HUES48 (cell line): ENCODE results near the gene TMEM123.

Source experiments
- H3K27ac ChIP-seq: one replicate; pipeline ENCODE4 v1.7.0; 2013; ENCODE audit warnings: low read depth, low read length, inconsistent platforms
- H3K27me3 ChIP-seq: 2 replicates; pipeline ENCODE4 v1.6.1; 2013; ENCODE audit warnings: mild to moderate bottlenecking, low read length; ENCODE audit not compliant: control insufficient read depth, insufficient read depth
- H3K36me3 ChIP-seq: 2 replicates; pipeline ENCODE4 v1.6.1; 2013; ENCODE audit warnings: low read length; ENCODE audit not compliant: control insufficient read depth, insufficient read depth
- H3K4me1 ChIP-seq: 2 replicates; pipeline ENCODE4 v1.6.1; 2013; ENCODE audit warnings: mild to moderate bottlenecking, low read length; ENCODE audit not compliant: control insufficient read depth, insufficient read depth
- H3K4me3 ChIP-seq: 2 replicates; pipeline ENCODE4 v1.5.1; 2013; ENCODE audit warnings: mild to moderate bottlenecking, low read depth, low read length
- H3K9ac ChIP-seq: 2 replicates; pipeline ENCODE4 v1.6.1; 2013; ENCODE audit warnings: mild to moderate bottlenecking, low read depth, low read length, moderate library complexity
- H3K9me3 ChIP-seq: 2 replicates; pipeline ENCODE4 v1.6.1; 2013; ENCODE audit warnings: low read length; ENCODE audit not compliant: control insufficient read depth, insufficient read depth

TMEM123 gene

GRCh38 chr11:102471474-102471873 is 18.9 kb upstream of the TMEM123 start:
- Histone ChIP-seq H3K4me1 (no peaks in the 10 kb centered on the region; the same call in 1 of the 2 replicates), H3K9ac (no peak overlapping the region), H3K36me3 (no peaks in the 10 kb centered on the region)

GRCh38 chr11:102470251-102470650 is 17.7 kb upstream of the TMEM123 start:
- no peak overlapping the region for H3K9ac ChIP-seq
- no peaks in the 10 kb centered on the region for H3K9me3 ChIP-seq
- H3K27me3 ChIP-seq = no peaks in the 10 kb centered on the region
- H3K4me1 ChIP-seq = no peaks in the 10 kb centered on the region
- no peak overlapping the region for H3K27ac ChIP-seq
- no peaks in the 10 kb centered on the region for H3K36me3 ChIP-seq
- H3K4me3 ChIP-seq = no peak overlapping the region

More at GRCh38 chr11:102471474-102471873, 18.9 kb upstream of the TMEM123 start:
- H3K27me3 ChIP-seq = no peaks in the 10 kb centered on the region
- no peaks in the 10 kb centered on the region for H3K9me3 ChIP-seq
- H3K27ac ChIP-seq = no peak overlapping the region
- H3K4me3 ChIP-seq = no peak overlapping the region

- no peaks in the 10 kb centered on the region for H3K27me3 ChIP-seq
- H3K27ac ChIP-seq = no peak overlapping the region
- H3K9ac ChIP-seq = no peak overlapping the region
- H3K4me3 ChIP-seq = no peak overlapping the region
- no peaks in the 10 kb centered on the region for H3K9me3 ChIP-seq
- H3K4me1 ChIP-seq = no peaks in the 10 kb centered on the region
- H3K36me3 ChIP-seq = no peaks in the 10 kb centered on the region
Measured at GRCh38 chr11:102469196-102469821, 16.7 kb upstream of the TMEM123 start.

- no peak overlapping the region for H3K4me3 ChIP-seq
- no peaks in the 10 kb centered on the region for H3K9me3 ChIP-seq
- H3K27me3 ChIP-seq = no peaks in the 10 kb centered on the region
- no peaks in the 10 kb centered on the region for H3K36me3 ChIP-seq
- no peak overlapping the region for H3K27ac ChIP-seq
- H3K4me1 ChIP-seq = no peaks in the 10 kb centered on the region
- H3K9ac ChIP-seq = no peak overlapping the region
Measured at GRCh38 chr11:102468616-102469195, 16.1 kb upstream of the TMEM123 start.

- H3K9ac ChIP-seq = no peak overlapping the region
- H3K4me3 ChIP-seq = no peak overlapping the region
- no peaks in the 10 kb centered on the region for H3K4me1 ChIP-seq
- H3K27me3 ChIP-seq = no peaks in the 10 kb centered on the region
- no peaks in the 10 kb centered on the region for H3K36me3 ChIP-seq
- H3K27ac ChIP-seq = no peak overlapping the region
- no peaks in the 10 kb centered on the region for H3K9me3 ChIP-seq
Measured at GRCh38 chr11:102467853-102468580, 15.5 kb upstream of the TMEM123 start.

- Histone ChIP-seq H3K4me1 (no peaks in the 10 kb centered on the region), H3K9ac (no peak overlapping the region)
Measured at GRCh38 chr11:102467080-102467708, 14.6 kb upstream of the TMEM123 start.

DNA sequence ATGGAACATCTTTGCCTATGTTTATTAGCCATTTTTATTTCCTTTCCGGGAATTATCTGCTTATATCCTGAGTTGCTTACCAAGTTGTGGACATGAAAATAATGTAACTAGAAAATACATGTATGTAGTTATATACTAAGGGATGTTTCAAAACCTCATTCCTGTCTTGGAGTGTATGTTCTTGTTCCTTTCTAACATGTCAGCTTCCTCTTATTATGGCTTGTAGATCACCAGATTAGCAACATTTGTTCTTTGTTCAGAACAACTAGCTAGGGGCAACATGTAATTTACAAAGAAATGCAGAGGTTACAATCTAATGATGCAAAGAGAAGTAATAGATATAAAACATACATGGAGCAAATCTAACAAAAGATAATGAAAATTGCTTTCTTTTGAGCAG is 13.1 kb upstream of the TMEM123 start:
- H3K9ac ChIP-seq = no peak overlapping the region

More at GRCh38 chr11:102467080-102467708, 14.6 kb upstream of the TMEM123 start:
- Histone ChIP-seq H3K9me3 (no peaks in the 10 kb centered on the region), H3K36me3 (no peaks in the 10 kb centered on the region), H3K4me3 (no peak overlapping the region), H3K27ac (no peak overlapping the region), H3K27me3 (no peaks in the 10 kb centered on the region)

DNA sequence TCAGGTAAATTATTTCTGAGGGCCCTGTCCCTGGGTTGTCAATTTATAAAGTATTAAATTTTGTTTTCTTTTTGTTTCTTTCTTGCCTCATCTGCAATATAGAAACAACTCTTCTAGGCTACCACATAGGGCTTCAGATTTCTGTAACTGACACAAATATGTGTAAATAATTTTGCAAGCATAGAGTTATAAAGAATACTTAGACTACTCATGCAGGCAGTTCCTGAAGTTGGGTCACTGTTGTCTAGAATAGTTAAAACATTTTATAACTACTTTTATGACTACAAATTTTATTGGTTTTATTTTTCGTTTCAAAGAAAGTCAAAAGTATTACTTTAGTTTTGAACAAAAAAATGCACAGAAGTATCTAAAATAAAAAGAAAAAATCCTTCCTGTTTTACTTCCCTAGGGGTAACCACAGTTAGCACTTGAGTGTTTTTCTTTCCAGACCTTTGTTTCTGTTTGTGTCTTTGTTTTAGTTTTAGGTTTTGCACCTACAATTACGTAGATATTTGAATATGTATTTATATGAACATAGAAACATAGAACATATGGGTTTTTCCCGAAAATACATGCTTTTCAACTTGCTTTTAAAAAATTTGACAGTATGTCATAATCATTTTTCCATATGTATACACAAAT is 12.4 kb upstream of the TMEM123 start:
- Histone ChIP-seq H3K4me1 (no peaks in the 10 kb centered on the region), H3K9ac (no peak overlapping the region), H3K27me3 (no peaks in the 10 kb centered on the region), H3K4me3 (no peak overlapping the region), H3K9me3 (no peaks in the 10 kb centered on the region), H3K27ac (no peak overlapping the region), H3K36me3 (no peaks in the 10 kb centered on the region)

More for the DNA sequence above, 13.1 kb upstream of the TMEM123 start:
- H3K4me3 ChIP-seq = no peak overlapping the region
- H3K36me3 ChIP-seq = no peaks in the 10 kb centered on the region
- H3K4me1 ChIP-seq = no peaks in the 10 kb centered on the region
- no peaks in the 10 kb centered on the region for H3K9me3 ChIP-seq
- H3K27me3 ChIP-seq = no peaks in the 10 kb centered on the region
- H3K27ac ChIP-seq = no peak overlapping the region

DNA sequence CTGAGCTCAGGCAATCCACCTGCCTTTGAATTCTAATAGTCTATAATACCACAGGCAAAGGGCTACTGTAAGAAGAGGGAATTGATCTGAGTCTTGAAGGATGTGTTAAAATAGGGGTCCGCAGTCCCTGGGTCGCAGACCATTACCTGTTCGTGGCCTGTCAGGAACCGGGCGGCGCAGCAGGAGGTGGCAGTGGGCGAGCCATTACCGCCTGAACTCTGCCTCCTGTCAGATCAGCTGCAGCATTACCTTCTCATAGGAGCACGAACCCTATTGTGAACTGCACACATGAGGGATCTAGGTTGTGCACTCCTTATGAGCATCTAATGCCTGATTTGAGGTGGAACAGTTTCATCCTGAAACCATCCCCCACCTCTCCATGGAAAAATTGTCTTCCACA is 11.5 kb upstream of the TMEM123 start:
- Histone ChIP-seq H3K9ac (no peak overlapping the region), H3K27me3 (no peaks in the 10 kb centered on the region), H3K36me3 (no peaks in the 10 kb centered on the region), H3K4me3 (no peak overlapping the region), H3K4me1 (no peaks in the 10 kb centered on the region), H3K27ac (no peak overlapping the region), H3K9me3 (no peaks in the 10 kb centered on the region)

DNA sequence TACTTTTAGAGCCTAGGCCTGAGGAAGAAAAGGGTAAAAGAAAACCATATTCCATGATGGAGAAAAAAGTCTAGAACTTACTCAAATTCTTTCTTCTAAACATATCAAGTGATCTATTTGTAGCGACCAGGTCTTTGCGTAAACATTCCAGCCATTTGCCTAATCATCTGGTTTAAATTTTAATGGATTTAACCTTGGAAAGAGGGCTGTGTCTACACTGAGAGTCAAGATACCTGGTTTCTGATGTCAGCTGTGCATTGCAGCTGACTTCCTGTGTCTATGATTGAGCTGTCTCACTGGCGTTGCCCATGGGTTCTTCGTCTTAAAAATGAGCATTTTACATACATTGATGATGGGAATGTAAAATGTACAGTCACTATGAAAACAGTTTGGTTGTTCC is 10.0 kb upstream of the TMEM123 start:
- Histone ChIP-seq H3K36me3 (no peaks in the 10 kb centered on the region), H3K9ac (no peak overlapping the region), H3K27ac (no peak overlapping the region), H3K9me3 (no peaks in the 10 kb centered on the region), H3K27me3 (no peaks in the 10 kb centered on the region), H3K4me3 (no peak overlapping the region), H3K4me1 (no peaks in the 10 kb centered on the region)
